Sigmoid colon (tissue), 4 donors: ENCODE data around the gene ITPR1.

ENCODE experiments used
- EP300 ChIP-seq, 4 donors: sonication (generic); formaldehyde crosslinking; IDR thresholded peaks; one replicate each; pipeline ENCODE4 v1.6.1; 2017; ENCODE audit warnings: antibody characterized with exemption in 4 of 4
- POLR2A ChIP-seq, 2 donors: fragments of 450-650 bp; IDR thresholded peaks; one replicate each; pipeline ENCODE4 v1.6.1; 2016; ENCODE audit warnings: antibody characterized with exemption in 2 of 2, mild to moderate bottlenecking in 2 of 2, moderate library complexity in 2 of 2
- POLR2AphosphoS5 ChIP-seq, 4 donors: sonication (generic); formaldehyde crosslinking; IDR thresholded peaks; one replicate each; pipeline ENCODE4 v1.6.1; 2017; ENCODE audit warnings: antibody characterized with exemption in 4 of 4
- TF ChIP-seq, protein P1 (sequence below), 4 experiments: fragments of 450-650 bp in 3 of 4; fragments of 200-600 bp in 1 of 4; IDR thresholded peaks; one replicate each; pipeline ENCODE4 v1.5.1; 2016 to 2019; ENCODE audit warnings: antibody characterized with exemption in 4 of 4, mild to moderate bottlenecking in 3 of 4, moderate library complexity in 2 of 4

DNA sequence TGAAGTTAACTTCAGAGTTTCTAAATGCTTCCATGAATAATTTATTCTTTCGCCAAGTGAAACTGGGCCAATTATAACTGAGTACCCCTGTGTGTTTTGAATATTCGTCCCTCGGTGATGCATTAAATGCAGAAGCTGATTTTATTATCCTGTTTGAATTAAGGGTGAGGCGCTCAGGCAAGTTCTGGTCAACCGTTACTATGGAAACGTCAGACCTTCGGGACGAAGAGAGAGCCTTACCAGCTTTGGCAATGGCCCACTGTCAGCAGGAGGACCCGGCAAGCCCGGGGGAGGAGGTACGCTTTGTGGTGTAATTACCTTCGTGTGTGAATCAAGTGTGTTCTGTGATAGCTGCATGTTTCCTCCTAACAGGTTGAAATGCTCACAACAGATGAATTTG lies 239.8 kb downstream of the ITPR1 start:
- TF ChIP-seq POLR2A (IDR thresholded peaks at IDR 0.05) (no peak), POLR2AphosphoS5 (IDR thresholded peaks at IDR 0.05) (no peak), EP300 (IDR thresholded peaks at IDR 0.05) (no peak)
- TF ChIP-seq, protein P1, sequence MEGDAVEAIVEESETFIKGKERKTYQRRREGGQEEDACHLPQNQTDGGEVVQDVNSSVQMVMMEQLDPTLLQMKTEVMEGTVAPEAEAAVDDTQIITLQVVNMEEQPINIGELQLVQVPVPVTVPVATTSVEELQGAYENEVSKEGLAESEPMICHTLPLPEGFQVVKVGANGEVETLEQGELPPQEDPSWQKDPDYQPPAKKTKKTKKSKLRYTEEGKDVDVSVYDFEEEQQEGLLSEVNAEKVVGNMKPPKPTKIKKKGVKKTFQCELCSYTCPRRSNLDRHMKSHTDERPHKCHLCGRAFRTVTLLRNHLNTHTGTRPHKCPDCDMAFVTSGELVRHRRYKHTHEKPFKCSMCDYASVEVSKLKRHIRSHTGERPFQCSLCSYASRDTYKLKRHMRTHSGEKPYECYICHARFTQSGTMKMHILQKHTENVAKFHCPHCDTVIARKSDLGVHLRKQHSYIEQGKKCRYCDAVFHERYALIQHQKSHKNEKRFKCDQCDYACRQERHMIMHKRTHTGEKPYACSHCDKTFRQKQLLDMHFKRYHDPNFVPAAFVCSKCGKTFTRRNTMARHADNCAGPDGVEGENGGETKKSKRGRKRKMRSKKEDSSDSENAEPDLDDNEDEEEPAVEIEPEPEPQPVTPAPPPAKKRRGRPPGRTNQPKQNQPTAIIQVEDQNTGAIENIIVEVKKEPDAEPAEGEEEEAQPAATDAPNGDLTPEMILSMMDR (IDR thresholded peaks at IDR 0.05): no peak
